ENCODE results near the gene LPCAT2. TPM values are rescaled to one million over a fixed set of nuclear protein-coding genes. Genes with fewer than 3 reads are reported as not detected.

LPCAT2 gene
- total RNA-seq, 2 donors from 2014 or later = 6.4 to 6.8 TPM

- Mint-ChIP-seq H3K36me3 (ENCODE audit: low read depth) (peaks cover 25% of the 10 kb centered on the region), H3K4me3 (peak overlapping the region; percentile 77), H3K27ac (no peak overlapping the region), H3K4me1 (peaks cover 19% of the 10 kb centered on the region), H3K27me3 (ENCODE audit: insufficient read depth) (peaks cover 36% of the 10 kb centered on the region), H3K9me3 (no peaks in the 10 kb centered on the region)
- DNase-seq = no peak
- peaks cover 12% of the 10 kb centered on the region for H3K36me3 ChIP-seq (ENCODE audit: control insufficient read depth, insufficient read depth, low read length)
- no peaks in the 10 kb centered on the region for H3K4me1 ChIP-seq (ENCODE audit: control insufficient read depth, insufficient read depth, low read length)
- H3K9me3 ChIP-seq (ENCODE audit: control insufficient read depth, low read length) = no peaks in the 10 kb centered on the region
- H3K9ac ChIP-seq (ENCODE audit: extremely low read depth, low read length, poor library complexity, severe bottlenecking) = no peak overlapping the region
- H3K27me3 ChIP-seq (ENCODE audit: control insufficient read depth, insufficient read depth, low read length, poor library complexity, severe bottlenecking) = peaks cover 29% of the 10 kb centered on the region
- H3K4me3 ChIP-seq (ENCODE audit: low read length) = peak overlapping the region; percentile 85
- H3K27ac ChIP-seq (ENCODE audit: low read depth, low read length) = no peak overlapping the region
- WGBS, 2 experiments (ENCODE audit: insufficient coverage in 1 of 2, insufficient read length in 1 of 2) = 79 to 86% methylated on average over 1 to 3 of the region's 4 CpGs
- no peak for TF ChIP-seq CTCF (conservative IDR thresholded peaks at IDR 0.05)
Observed at GRCh38 chr16:55481023-55481422, 27.8 kb upstream of the LPCAT2 start.

GRCh38 chr16:55482056-55482455, 26.8 kb upstream of the LPCAT2 start:
- Mint-ChIP-seq H3K27me3 (ENCODE audit: insufficient read depth) (peaks cover 33% of the 10 kb centered on the region), H3K4me3 (no peak overlapping the region), H3K36me3 (ENCODE audit: low read depth) (peaks cover 30% of the 10 kb centered on the region), H3K27ac (no peak overlapping the region), H3K9me3 (no peaks in the 10 kb centered on the region), H3K4me1 (peaks cover 19% of the 10 kb centered on the region)
- H3K36me3 ChIP-seq (ENCODE audit: control insufficient read depth, insufficient read depth, low read length) = peaks cover 12% of the 10 kb centered on the region
- no peak overlapping the region for H3K27ac ChIP-seq (ENCODE audit: low read depth, low read length)
- H3K4me3 ChIP-seq (ENCODE audit: low read length) = no peak overlapping the region
- 95 to 97% methylated on average over 2 of the region's 2 CpGs for WGBS, 2 experiments (ENCODE audit: insufficient coverage in 1 of 2, insufficient read length in 1 of 2)
- H3K4me1 ChIP-seq (ENCODE audit: control insufficient read depth, insufficient read depth, low read length) = no peaks in the 10 kb centered on the region
- no peak for DNase-seq
- TF ChIP-seq CTCF (conservative IDR thresholded peaks at IDR 0.05) = no peak
- H3K9ac ChIP-seq (ENCODE audit: extremely low read depth, low read length, poor library complexity, severe bottlenecking) = no peak overlapping the region
- H3K27me3 ChIP-seq (ENCODE audit: control insufficient read depth, insufficient read depth, low read length, poor library complexity, severe bottlenecking) = peaks cover 29% of the 10 kb centered on the region
- H3K9me3 ChIP-seq (ENCODE audit: control insufficient read depth, low read length) = no peaks in the 10 kb centered on the region

GRCh38 chr16:55487048-55487803, 21.6 kb upstream of the LPCAT2 start:
- no peaks in the 10 kb centered on the region for H3K4me1 ChIP-seq (ENCODE audit: control insufficient read depth, insufficient read depth, low read length)
- no peaks in the 10 kb centered on the region for H3K27me3 Mint-ChIP-seq (ENCODE audit: insufficient read depth)
- DNase-seq = no peak
- no peak overlapping the region for H3K9ac ChIP-seq (ENCODE audit: extremely low read depth, low read length, poor library complexity, severe bottlenecking)
- H3K36me3 Mint-ChIP-seq (ENCODE audit: low read depth) = peaks cover 47% of the 10 kb centered on the region
- H3K9me3 Mint-ChIP-seq = no peaks in the 10 kb centered on the region
- WGBS, 2 experiments (ENCODE audit: insufficient coverage in 1 of 2, insufficient read length in 1 of 2) = 96 to 100% methylated on average over 4 to 13 of the region's 13 CpGs
- no peak overlapping the region for H3K4me3 Mint-ChIP-seq
- no peak for TF ChIP-seq CTCF (conservative IDR thresholded peaks at IDR 0.05)
- H3K27ac Mint-ChIP-seq = no peak overlapping the region
- no peaks in the 10 kb centered on the region for H3K27me3 ChIP-seq (ENCODE audit: control insufficient read depth, insufficient read depth, low read length, poor library complexity, severe bottlenecking)
- no peak overlapping the region for H3K27ac ChIP-seq (ENCODE audit: low read depth, low read length)
- no peaks in the 10 kb centered on the region for H3K4me1 Mint-ChIP-seq
- H3K4me3 ChIP-seq (ENCODE audit: low read length) = no peak overlapping the region
- H3K36me3 ChIP-seq (ENCODE audit: control insufficient read depth, insufficient read depth, low read length) = peaks cover 12% of the 10 kb centered on the region
- no peaks in the 10 kb centered on the region for H3K9me3 ChIP-seq (ENCODE audit: control insufficient read depth, low read length)
